Neutrophil (primary cell): ENCODE results near the gene CHST12.

Experiments used
- H3K27ac ChIP-seq: fragments of 200-600 bp; sonication (generic); 2 replicates; pipeline ENCODE4 v1.5.1; 2016; ENCODE audit warnings: mild to moderate bottlenecking, moderate library complexity
- H3K27me3 ChIP-seq: fragments of 200-600 bp; sonication (generic); 2 replicates; pipeline ENCODE4 v1.6.0; 2016; ENCODE audit warnings: mild to moderate bottlenecking
- H3K36me3 ChIP-seq: fragments of 200-600 bp; sonication (generic); 2 replicates; pipeline ENCODE4 v1.5.1; 2017
- H3K4me1 ChIP-seq, 2 experiments: fragments of 200-600 bp in 1 of 2; sonication (generic) in 1 of 2; 1 replicate in 1 of 2; 2 replicates in 1 of 2; pipeline versions ENCODE4 v1.5.1 to v1.6.1; 2013 to 2016; ENCODE audit warnings: low read depth in 1 of 2, low read length in 1 of 2, mild to moderate bottlenecking in 1 of 2, moderate library complexity in 1 of 2; ENCODE audit not compliant: control insufficient read depth in 1 of 2, insufficient read depth in 1 of 2
- H3K4me3 ChIP-seq, 2 experiments: fragments of 200-600 bp in 1 of 2; sonication (generic) in 1 of 2; 1 replicate in 1 of 2; 2 replicates in 1 of 2; pipeline ENCODE4 v1.5.1; 2013 to 2016; ENCODE audit warnings: low read depth in 1 of 2, low read length in 1 of 2, mild to moderate bottlenecking in 1 of 2, moderate library complexity in 1 of 2
- H3K9me3 ChIP-seq: fragments of 200-600 bp; sonication (generic); 2 replicates; pipeline ENCODE4 v1.5.1; 2016
- TF ChIP-seq, protein P1 (sequence below): fragments of 200-600 bp; sonication (generic); IDR thresholded peaks from 2 replicates; pipeline ENCODE4 v1.5.1; 2016; ENCODE audit warnings: antibody characterized with exemption

CHST12 gene

DNA sequence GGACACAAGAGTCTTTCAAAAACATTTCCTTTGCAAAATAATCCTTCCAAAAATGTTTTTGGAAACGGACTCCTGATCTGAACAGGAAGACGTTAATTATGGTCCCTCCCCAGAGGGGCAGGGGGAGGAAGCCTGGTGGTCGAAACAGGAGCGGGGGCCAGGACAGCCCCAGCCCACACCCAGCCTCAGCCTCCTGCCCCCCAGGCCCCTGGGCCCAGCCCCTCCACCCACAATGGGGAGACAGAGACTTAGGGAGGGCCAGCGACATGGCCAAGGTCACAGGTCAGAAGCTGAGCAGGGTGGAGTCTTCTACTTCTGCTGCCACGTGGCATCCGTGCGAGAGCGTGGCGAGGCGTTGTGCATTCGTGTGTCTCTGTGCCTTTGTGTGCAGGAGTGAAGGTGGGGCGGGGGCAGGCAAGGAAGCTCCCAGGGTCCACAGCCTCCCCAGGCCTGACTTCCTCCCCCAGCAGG is 86.8 kb downstream of the CHST12 start:
- Histone ChIP-seq H3K4me1 (no peaks in the 10 kb centered on the region), H3K4me3 (no peak overlapping the region), H3K27me3 (peaks cover 28% of the 10 kb centered on the region), H3K27ac (no peak overlapping the region), H3K9me3 (no peaks in the 10 kb centered on the region), H3K36me3 (no peaks in the 10 kb centered on the region)
- TF ChIP-seq, protein P1, sequence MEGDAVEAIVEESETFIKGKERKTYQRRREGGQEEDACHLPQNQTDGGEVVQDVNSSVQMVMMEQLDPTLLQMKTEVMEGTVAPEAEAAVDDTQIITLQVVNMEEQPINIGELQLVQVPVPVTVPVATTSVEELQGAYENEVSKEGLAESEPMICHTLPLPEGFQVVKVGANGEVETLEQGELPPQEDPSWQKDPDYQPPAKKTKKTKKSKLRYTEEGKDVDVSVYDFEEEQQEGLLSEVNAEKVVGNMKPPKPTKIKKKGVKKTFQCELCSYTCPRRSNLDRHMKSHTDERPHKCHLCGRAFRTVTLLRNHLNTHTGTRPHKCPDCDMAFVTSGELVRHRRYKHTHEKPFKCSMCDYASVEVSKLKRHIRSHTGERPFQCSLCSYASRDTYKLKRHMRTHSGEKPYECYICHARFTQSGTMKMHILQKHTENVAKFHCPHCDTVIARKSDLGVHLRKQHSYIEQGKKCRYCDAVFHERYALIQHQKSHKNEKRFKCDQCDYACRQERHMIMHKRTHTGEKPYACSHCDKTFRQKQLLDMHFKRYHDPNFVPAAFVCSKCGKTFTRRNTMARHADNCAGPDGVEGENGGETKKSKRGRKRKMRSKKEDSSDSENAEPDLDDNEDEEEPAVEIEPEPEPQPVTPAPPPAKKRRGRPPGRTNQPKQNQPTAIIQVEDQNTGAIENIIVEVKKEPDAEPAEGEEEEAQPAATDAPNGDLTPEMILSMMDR = no peak

DNA sequence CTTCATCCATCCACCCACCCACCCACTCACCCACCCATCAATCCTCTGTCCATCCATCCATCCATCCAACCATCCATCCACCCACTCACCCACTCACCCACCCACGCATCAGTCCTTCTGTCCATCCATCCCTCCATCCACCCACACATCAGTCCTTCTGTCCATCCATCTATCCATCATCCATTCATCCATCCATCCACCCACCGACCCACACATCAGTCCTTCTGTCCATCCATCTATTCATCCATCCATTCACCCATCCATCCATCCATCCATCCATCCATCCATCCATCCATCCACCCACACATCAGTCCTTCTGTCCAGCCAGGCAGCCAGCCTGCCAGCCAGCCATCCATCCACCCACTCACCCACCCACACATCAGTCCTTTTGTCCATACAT is 88.6 kb downstream of the CHST12 start:
- TF ChIP-seq, protein P1 = no peak
- Histone ChIP-seq H3K27me3 (peaks cover 44% of the 10 kb centered on the region), H3K4me3 (no peak overlapping the region), H3K4me1 (no peaks in the 10 kb centered on the region), H3K9me3 (no peaks in the 10 kb centered on the region), H3K36me3 (no peaks in the 10 kb centered on the region), H3K27ac (no peak overlapping the region)

DNA sequence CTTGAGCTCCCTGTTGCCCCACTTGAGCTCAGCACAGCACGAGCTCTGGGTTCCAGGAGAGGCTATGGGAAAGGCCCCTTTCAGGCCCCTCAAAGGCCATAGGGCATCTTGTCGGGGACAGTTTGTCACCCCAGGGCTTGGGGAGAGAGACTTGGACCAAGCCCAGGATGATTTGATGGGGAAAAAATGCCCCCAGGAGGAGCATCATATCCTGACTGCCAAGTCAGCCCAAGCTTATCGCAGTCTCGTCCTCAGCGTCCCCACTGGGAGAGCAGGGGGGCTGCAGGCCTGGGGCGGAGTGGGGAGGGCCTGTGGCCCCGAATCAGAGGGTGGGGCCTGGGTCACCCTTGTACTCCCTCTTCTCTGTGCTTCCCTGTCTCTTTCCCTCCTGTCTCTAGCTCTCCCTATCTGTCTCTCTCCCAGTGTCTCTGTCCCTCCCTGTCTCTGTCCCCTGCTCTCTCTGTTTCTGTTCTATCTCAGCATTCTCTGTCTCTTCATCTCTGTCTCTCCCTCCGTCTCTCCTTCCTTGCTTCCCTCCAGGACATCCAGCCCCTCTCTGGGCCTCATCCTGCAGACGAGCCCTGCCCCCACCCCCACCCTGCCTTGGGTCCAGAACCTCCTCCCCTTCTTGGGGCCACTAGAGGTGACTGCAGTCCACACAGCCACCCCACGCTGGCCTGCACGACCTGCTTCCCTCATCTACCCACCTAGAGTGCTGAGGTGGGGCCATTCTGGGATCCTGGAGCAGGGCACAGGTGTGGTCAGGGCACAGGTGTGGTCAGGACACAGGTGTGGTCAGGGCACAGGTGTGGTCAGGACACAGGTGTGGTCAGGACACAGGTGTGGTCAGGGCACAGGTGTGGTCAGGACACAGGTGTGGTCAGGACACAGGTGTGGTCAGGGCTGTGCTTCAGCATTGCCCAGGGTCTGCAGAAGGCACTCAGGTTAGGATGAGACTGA is 90.1 kb downstream of the CHST12 start:
- TF ChIP-seq, protein P1 = no peak
- no peaks in the 10 kb centered on the region for H3K4me1 ChIP-seq
- H3K4me3 ChIP-seq = no peak overlapping the region

DNA sequence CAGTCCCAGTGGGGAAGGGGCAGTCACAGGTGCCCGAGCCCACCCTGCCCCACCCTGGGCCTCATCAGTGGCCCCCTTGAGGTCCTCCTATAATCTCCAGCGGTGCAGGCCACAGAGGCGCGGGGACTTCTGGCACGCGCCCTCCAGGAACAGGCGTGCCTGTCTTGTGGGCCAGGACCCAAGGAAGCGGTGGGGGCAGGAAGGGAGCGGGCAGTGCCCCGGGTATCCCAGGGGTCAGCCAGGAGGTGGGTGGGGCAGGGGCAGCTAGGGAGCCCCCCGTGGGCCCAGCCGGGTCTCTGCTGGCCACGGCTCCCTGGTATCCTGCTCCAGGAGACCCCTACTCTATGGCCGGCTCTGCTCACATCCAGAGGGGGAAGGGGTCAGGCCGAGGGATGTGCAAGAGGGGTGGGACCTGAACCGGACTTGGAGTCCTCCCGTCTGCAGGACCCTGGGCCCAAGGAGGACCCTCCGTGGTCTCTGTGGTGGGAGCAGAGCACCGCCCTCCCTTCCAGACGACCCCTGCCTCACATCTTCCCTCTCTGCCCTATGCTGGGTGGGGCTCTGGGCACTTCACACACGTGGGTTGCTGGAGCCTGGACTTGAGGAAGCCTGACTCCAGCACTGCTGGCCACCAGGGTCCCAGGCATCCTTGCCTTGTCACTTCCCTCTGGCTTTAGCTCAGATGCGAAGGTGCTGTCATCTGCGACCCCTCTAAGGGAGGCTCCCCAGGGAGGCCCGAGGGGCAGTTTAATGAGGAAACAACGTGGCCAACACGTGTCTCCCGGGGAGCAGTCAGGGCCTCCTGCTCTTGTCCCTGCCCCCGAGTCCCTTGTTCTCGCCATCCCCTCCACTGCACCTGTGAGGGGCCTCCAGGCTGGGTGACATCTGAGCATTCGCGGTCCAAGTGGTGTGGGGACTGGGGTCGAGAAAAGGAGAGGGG is 91.0 kb downstream of the CHST12 start:
- Histone ChIP-seq H3K4me1 (no peaks in the 10 kb centered on the region), H3K9me3 (no peaks in the 10 kb centered on the region), H3K36me3 (no peaks in the 10 kb centered on the region), H3K27ac (no peak overlapping the region), H3K4me3 (no peak overlapping the region), H3K27me3 (peaks cover 63% of the 10 kb centered on the region)
- TF ChIP-seq, protein P1 = no peak

More for the DNA sequence above, 90.1 kb downstream of the CHST12 start:
- H3K27ac ChIP-seq = no peak overlapping the region
- H3K9me3 ChIP-seq = no peaks in the 10 kb centered on the region
- peaks cover 59% of the 10 kb centered on the region for H3K27me3 ChIP-seq
- H3K36me3 ChIP-seq = no peaks in the 10 kb centered on the region

DNA sequence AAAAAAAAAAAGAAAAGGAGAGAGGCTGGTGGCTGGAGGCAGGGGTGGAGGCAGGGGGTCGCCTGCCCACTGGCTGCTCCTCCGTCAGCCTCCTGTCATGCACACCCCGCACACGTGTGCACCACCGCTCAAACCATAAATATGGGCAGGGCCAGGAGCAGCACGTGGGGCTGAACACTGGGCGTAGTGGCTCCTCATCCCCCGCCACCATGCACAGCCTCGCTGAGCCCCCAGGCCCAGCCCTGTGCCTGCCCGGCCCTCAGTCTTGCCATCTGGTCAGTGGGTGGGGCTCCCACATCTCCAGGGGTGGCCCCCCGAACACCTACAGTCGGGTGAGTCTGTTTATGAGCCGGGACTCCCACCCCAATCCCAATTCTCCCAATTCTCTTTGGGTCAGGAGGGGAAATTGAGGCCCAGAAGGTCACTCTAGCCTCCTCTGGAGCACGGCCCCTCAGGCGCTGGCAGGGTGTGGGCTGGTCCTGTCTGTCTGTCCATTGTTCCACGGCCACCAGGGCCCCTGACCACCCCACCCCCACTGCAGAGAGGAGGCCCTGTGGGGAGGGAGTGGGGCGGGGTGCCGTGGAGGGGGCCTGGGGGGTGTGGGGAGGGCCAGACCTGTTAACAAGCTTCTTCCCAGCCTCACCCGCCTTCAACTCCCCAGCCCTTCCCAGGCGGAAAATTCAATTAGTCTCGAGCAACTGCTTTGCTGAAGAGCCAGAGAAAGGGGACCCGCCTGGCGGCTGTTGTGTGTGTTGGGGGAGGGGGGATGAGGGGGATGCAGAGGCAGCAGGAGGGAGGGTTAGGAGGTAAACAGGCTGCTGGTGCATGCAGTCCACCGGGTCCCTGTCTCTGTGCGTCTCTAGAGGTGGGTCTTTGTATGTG is 92.2 kb downstream of the CHST12 start:
- H3K4me1 ChIP-seq = no peaks in the 10 kb centered on the region
- H3K27me3 ChIP-seq = peaks cover 58% of the 10 kb centered on the region
- no peak overlapping the region for H3K4me3 ChIP-seq
- TF ChIP-seq, protein P1 = no peak
- no peaks in the 10 kb centered on the region for H3K9me3 ChIP-seq
- no peak overlapping the region for H3K27ac ChIP-seq
- no peaks in the 10 kb centered on the region for H3K36me3 ChIP-seq
